Right forelimb (tissue), 1 donor: ENCODE results near the gene CABCOCO1.
"Not testable (repeated sequence)": the region's sequence is repeated elsewhere in the genome, so short reads cannot be mapped to it uniquely, and the experiment has no call there.

Experiments used
- DNase-seq: peaks from one replicate; pipeline ENCODE4 v3.0.0-alpha.2; 2018

Gene CABCOCO1

DNA sequence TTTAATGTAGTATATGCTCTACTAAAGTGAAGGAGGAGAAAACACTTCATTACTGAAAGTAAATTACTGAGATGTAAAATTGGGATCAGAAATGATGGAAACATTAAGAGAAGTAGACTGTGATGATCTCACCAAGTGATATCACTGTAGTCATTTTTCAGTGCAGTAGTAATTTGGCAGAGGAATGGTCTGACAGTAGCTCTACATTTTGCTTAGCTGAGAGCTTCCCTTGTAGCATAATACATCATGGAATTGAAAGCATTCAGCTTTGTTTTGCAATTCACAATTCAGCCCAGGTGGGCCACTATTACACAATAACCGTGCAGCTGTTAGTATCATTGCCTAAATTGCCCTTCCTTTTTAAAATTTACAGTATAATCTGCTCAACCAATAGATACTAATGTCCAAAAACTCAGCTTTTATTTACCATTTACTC, 19.4 kb upstream of the CABCOCO1 start:
- no peak for DNase-seq

- no peak for DNase-seq
Measured at GRCh38 chr10:61653699-61654098, 9.0 kb upstream of the CABCOCO1 start.

DNA sequence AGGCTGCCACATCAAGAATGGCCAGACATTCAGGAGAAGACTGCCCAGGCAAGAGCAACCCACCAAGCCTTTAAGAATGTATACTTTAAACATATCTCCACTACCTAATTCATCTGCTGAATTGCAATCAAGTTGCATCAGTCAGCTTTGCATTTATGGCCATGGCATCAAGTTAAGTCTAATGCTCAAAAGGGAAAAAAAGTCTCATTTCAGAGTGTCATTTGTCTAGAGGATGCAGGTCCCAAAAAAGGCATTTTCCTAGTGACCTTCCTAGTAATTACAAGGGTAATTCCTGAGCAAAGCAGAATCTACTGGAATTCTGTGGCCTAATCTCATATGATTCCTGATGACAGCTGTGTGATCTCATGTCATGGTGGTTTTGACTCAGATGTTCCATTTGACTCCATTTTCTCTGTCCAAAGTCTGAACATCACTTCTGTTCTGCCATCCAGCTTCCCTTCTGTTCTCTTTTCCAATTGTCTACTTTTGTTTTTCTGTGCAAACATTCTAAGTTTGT, 7.3 kb upstream of the CABCOCO1 start:
- DNase-seq = no peak

DNA sequence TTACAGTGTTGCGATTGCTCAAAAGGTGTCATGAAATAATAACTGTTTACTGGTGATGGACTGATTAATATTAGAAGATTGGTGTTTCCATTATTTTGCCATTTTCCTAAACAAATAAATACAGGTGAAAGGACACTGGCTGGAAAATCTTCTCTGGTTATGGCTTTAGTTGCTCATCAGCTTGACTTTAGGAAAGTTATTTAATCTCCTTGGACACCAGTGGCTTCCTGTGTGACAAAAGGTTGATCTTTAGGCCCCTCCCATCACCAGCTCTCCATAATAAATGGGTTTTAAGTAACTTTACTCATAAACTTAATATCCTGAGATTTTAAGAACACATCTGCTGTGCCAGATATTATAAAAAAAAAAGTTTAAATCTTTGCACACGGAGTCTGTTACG, 737 bp downstream of the CABCOCO1 start:
- no peak for DNase-seq

DNA sequence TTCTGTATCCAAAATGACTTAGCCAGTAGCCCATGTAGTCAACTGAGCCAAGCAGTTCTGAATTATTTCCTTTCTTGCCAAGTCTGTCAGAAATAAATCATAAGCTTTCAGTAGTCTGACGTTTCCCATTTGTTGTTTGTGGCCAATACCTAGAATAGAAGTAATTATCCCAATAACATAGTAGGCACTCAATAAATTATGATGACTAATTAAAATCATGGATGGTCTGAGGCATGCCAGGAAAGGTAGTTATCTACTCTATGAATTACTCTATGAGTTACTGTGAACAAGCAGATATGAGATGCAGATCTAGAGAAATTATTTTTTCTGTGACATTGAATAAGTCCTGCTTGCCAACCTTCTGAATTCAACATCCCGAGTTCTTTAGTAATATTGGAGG, 2.3 kb downstream of the CABCOCO1 start:
- no peak for DNase-seq

- DNase-seq = no peak
Measured at GRCh38 chr10:61669161-61669725, 6.5 kb downstream of the CABCOCO1 start.

GRCh38 chr10:61669849-61670248, 7.1 kb downstream of the CABCOCO1 start:
- DNase-seq = no peak

GRCh38 chr10:61673360-61673759, 10.6 kb downstream of the CABCOCO1 start:
- no peak for DNase-seq

DNA sequence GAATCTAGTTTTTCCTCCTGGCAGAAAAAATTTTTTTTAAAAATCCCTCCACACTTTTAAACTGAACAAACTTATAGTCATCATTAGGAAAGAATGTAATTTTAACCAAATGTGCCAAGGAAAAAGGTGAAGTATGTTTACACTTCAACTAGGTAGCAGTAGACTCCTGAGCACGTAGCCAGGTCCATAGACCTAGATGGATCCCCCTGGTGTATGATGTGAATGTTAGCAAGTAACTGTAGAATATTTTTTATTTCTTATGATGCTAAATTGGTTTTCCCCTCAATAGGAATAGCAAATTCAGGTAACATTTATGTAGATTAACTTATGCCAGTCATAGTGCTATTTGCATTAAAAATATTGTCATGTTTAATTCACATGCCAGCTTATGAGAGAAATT, 19.6 kb downstream of the CABCOCO1 start:
- DNase-seq = no peak

DNA sequence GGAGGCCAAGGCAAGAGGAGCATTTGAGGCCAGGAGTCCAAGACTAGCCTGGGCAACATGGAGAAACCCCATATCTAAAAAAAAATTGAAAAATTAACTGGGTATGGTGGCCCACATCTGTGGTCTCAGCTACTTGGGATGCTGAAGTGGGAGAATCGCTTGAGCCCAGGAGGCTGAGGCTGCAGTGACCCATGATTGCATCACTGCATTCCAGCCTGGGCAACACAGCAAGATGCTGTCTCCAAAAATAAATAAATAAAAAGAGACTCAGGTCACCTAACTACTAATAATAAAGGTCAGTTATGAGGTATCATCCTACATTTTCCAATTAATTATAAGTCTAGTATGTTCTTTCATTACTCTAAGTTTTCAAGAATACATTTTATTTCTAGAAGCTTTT, 20.6 kb downstream of the CABCOCO1 start:
- no peak for DNase-seq

DNA sequence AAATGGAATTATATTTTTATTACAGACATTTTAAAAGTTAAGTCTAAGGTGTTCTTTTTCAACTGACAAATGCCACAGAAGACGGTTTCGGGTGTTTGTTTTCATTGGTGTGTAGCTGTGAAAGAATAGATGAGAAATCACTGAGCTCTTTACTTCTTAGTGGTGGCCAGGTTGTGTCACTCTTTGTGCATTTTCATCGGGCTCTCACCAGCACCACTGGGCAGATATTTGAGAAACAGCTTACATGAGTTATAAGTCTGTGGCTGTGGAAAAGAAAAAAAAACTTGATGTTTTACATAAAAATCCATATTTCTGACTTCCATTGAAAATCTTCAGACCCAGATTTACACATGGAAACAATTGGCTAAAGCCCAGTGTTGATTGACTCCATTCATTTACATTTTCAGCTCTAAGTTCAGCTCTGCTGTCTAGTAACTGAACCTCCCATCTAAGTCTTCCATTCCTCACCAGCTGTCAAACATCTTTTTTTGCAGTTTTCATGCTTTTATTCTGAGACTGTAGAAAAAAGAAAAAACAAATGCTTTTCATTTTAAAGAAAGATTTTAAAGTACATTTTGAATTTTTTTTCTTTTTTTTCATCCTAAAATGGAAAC, 22.3 kb downstream of the CABCOCO1 start:
- no peak for DNase-seq

DNA sequence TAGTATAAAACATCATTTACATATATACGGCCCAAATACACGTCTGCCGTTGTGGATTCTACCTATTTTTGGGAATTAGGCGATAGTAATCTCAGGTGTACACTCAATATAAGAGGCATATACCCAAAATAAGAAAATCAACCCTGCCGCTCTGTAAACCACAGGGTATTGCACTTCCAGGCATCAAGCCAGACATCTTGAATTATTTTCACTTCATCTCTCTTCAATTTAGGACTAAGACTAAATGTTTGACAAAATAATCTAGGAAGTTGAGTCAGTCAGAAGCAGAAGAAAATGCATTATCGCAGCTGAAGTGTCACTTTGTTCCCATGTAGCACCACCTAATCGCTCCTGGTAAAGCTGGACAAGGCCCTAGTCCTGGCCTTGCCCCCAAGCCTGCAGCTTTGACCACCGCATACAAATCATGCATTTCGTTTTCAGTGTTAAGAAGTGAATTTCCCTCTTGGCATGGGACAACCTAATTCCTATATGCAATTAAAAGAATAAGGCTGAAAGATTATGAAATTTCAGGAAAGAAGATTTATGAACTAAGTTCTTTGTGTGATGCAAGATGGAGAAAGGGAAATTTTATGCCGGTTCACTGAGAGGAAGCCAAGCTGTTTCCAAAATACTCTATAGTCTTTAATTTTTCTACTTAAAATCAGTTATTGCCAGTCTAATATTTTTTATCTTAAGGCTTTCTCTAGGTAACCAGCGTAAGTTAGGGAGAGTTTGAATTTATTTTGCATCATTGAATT, 26.0 kb downstream of the CABCOCO1 start:
- DNase-seq = no peak

GRCh38 chr10:61691667-61692066, 28.9 kb downstream of the CABCOCO1 start:
- not testable (repeated sequence) for DNase-seq

- DNase-seq = no peak
Measured at GRCh38 chr10:61692447-61693010, 29.8 kb downstream of the CABCOCO1 start.

GRCh38 chr10:61698968-61699655, 36.4 kb downstream of the CABCOCO1 start:
- DNase-seq = no peak

- DNase-seq = no peak
Measured at GRCh38 chr10:61701055-61701705, 38.5 kb downstream of the CABCOCO1 start.

GRCh38 chr10:61701706-61702105, 39.0 kb downstream of the CABCOCO1 start:
- no peak for DNase-seq

DNA sequence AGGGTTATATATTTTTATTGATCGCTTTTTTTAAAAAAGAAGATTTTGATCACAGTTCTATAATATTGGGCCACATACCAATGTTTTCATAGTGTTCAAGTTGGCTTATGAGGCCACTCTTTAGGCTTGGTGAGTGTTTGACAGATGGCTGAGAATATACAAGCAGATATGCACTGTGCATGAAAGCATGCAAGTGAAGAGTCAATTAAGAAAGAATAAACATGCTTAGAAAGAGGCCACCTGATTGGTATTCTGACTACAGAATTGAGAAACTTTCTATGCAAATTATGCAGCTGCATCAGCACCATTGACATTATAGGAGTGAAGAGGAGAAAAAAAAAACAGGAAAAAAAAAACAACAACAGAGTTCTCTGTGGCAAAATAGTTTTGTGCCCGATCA, 39.9 kb downstream of the CABCOCO1 start:
- no peak for DNase-seq

DNA sequence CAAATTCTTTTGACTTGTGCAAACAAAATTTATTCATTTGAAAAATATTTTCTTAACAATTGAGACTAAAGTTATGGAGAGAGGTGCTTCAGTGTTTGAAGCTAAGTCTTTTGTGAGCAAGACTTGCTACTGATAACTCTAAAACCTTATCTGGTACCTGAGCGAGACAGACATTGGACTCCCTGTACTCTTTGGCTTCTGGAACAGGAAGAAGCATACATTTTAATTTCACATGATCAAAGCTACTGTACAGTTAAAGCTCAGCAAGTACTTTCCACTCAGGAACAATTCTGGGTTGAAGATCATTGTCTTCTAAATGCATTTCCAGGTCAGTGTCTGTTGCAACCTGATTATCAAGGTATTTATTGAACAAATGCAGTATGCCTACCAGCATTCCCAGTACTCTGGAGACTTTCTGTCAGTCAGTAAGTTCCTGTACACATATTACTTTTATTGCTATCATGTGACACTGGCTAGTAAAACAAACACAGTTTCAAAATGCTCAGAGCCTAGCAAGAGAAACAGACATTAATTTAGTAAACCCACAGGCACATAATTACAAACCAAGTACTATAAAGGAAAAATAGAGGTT, 42.4 kb downstream of the CABCOCO1 start:
- no peak for DNase-seq

GRCh38 chr10:61708846-61709245, 46.1 kb downstream of the CABCOCO1 start:
- DNase-seq = no peak

- not testable (repeated sequence) for DNase-seq
Measured at GRCh38 chr10:61712105-61712504, 49.4 kb downstream of the CABCOCO1 start.

DNA sequence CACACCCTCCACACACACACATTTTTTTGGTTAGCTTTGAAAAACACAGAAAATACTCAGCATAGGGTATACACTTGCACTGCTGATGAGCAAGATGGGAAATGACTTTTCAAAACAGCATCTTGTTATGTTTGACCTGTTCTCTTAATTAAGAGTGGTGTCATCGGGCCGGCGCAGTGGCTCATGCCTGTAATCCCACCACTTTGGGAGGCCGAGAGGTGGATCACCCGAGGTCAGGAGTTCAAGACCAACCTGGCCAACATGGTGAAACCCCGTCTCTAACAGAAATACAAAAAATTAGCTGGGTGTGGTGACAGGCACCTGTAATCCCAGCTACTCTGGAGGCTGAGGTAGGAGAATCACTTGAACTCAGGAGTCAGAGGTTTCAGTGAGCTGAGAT, 56.7 kb downstream of the CABCOCO1 start:
- not testable (repeated sequence) for DNase-seq
